Adrenal gland (tissue), 12 donors: ENCODE data around the gene CDH12. TPM values are rescaled to one million over a fixed set of nuclear protein-coding genes. Genes with fewer than 3 reads are reported as not detected.

Experiments
- DNase-seq, 7 donors: peaks; one replicate each; pipeline ENCODE4 v3.0.0-alpha.2; 2019 to 2020
- H3K27ac ChIP-seq, 5 donors: fragments of 200-600 bp; sonication (generic) in 4 of 5; 1 replicate in 3 of 5; 2 replicates in 2 of 5; pipeline versions ENCODE4 v1.5.1 to v1.8.0; 2016 to 2020; ENCODE audit warnings: mild to moderate bottlenecking in 1 of 5
- H3K27me3 ChIP-seq: fragments of 200-600 bp; 2 replicates; pipeline ENCODE4 v1.8.0; 2021
- H3K36me3 ChIP-seq, 2 donors: fragments of 200-600 bp; replicated peaks in 1 of 2; 1 replicate in 1 of 2; 2 replicates in 1 of 2; pipeline versions ENCODE4 v1.5.1 to v1.8.0; 2018 to 2022
- H3K4me1 ChIP-seq, 2 donors: fragments of 200-600 bp; replicated peaks in 1 of 2; 1 replicate in 1 of 2; 2 replicates in 1 of 2; pipeline versions ENCODE4 v1.5.1 to v1.8.0; 2018 to 2021
- H3K4me3 ChIP-seq, 4 donors: fragments of 200-600 bp; sonication (generic) in 3 of 4; one replicate each; pipeline ENCODE4 v1.5.1; 2016 to 2018
- H3K9me3 ChIP-seq, 3 donors: fragments of 200-600 bp; sonication (generic) in 1 of 3; replicated peaks in 1 of 3; 1 replicate in 2 of 3; 2 replicates in 1 of 3; pipeline versions ENCODE4 v1.5.1 to v1.8.0; 2016 to 2021
- POLR2A ChIP-seq, 2 donors: fragments of 450-650 bp; IDR thresholded peaks; one replicate each; pipeline ENCODE4 v1.6.1; 2017; ENCODE audit warnings: antibody characterized with exemption in 2 of 2, mild to moderate bottlenecking in 2 of 2, moderate library complexity in 1 of 2
- WGBS, 4 donors: extraction: QIAGEN DNeasy Blood & Tissue Kit in 2 of 4; methylation state at CpG; one replicate each; pipeline versions ENCODE4 v1.1.5 to v1.1.7; 2013 to 2017; 5-methylcytosine and 5-hydroxymethylcytosine counted together
- intact Hi-C, 2 donors: fragments of 100-400 bp; cut with DNase I; formaldehyde crosslinking; loops; one replicate each; pipeline versions ENCODE4 v1.14.1 to v1.15.0; 2022 to 2023
- polyA plus RNA-seq, 3 donors: library from polyadenylated mRNA; stranded (reverse); fragments of 200-250 nt in 2 of 3; fragments of 350-450 nt in 1 of 3; fragmentation: Illumina TruSeq in 1 of 3; extraction: RNeasy Lipid Tissue Mini Kit (QIAGEN cat#74804) in 1 of 3; gene quantifications; one replicate each; pipeline ENCODE4 v1.2.3, GENCODE V29; 2013 to 2014
- total RNA-seq, 9 donors: library from RNA; depleted of rRNA in 4 of 9; stranded (reverse); fragments of >200 nt in 4 of 9; fragments of 120-200 nt in 1 of 9; fragmentation: NEBNext Ultra II Directional in 1 of 9; extraction: Animal tissue kit (Norgen Biotek cat#: 25700) in 1 of 9; gene quantifications; one replicate each; pipeline versions ENCODE4 v1.1.0 to v1.2.4, GENCODE V29; 2013 to 2023
- TF ChIP-seq, protein P1 (sequence below), 6 experiments: fragments of 450-650 bp in 4 of 6; fragments of 200-600 bp in 2 of 6; sonication (generic) in 1 of 6; IDR thresholded peaks; 1 replicate in 5 of 6; 2 replicates in 1 of 6; pipeline versions ENCODE4 v1.5.1 to v1.8.0; 2016 to 2021; ENCODE audit warnings: antibody characterized with exemption in 6 of 6, mild to moderate bottlenecking in 2 of 6, moderate library complexity in 1 of 6
- donor health status: healthy with polysubstance abuse.
- donor health status: Bipolar disorder and iron deficiency.
- donor health status: DM: yes; HTN: yes; CAD: no.
- donor health status: DM: no; HTN: no; CAD: no.
- donor health status: DM: no; HTN: no; CAD: no.
- donor health status: DM: yes; HTN: yes; CAD: no.

The CDH12 gene
- total and polyA plus RNA-seq, 12 donors: 0.80 to 16.5 (median 7.8) TPM

DNA sequence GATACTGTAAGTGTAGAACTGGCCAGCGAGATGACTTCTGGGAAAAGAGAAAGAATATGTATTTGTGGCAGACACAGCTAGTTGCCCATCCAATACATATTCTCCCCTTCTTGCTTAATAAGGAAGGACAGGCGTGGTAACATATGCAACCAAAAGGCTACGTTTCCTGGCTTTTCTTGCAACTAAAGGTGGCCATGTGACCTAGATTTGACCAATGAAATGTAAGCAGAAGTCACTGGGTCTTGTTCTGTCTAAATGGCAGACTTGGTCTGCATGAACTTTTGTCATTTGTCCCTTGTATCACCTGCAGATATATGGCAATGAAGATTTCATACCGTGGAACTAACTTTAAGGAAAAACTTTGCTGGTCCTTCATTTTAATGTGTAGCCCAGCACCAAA, 183.8 kb downstream of the CDH12 start:
- H3K27ac ChIP-seq: no peak overlapping the region
- no peaks in the 10 kb centered on the region for H3K36me3 ChIP-seq
- DNase-seq: no peak
- TF ChIP-seq, protein P1, sequence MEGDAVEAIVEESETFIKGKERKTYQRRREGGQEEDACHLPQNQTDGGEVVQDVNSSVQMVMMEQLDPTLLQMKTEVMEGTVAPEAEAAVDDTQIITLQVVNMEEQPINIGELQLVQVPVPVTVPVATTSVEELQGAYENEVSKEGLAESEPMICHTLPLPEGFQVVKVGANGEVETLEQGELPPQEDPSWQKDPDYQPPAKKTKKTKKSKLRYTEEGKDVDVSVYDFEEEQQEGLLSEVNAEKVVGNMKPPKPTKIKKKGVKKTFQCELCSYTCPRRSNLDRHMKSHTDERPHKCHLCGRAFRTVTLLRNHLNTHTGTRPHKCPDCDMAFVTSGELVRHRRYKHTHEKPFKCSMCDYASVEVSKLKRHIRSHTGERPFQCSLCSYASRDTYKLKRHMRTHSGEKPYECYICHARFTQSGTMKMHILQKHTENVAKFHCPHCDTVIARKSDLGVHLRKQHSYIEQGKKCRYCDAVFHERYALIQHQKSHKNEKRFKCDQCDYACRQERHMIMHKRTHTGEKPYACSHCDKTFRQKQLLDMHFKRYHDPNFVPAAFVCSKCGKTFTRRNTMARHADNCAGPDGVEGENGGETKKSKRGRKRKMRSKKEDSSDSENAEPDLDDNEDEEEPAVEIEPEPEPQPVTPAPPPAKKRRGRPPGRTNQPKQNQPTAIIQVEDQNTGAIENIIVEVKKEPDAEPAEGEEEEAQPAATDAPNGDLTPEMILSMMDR (IDR thresholded peaks at IDR 0.05): no peak
- intact Hi-C loops: no loop called here
- 62 to 71% (median 66%) methylated on average over 4 of the region's 4 CpGs for WGBS, 4 donors
- H3K27me3 ChIP-seq: no peaks in the 10 kb centered on the region
- no peak overlapping the region for H3K4me3 ChIP-seq
- no peaks in the 10 kb centered on the region for H3K4me1 ChIP-seq
- H3K9me3 ChIP-seq: no peaks in the 10 kb centered on the region

DNA sequence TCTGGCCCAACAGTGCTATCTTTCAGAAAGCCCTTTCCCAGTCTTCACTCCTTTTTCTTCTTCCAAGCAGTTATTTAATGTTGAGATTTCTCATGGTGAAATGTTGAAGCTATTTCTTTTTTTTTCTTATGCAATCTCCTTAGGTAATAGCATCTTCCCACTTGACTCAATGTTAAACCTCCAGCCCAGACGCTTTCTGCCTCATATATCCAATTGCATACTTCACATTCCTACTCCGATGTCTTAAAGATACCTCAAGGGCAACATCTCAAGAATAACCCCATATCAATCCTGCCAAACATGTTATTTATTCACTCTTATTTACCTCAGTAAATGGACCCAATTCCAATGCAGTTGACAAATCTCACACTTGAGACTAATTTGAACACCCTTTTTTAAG, 187.3 kb downstream of the CDH12 start:
- 72 to 76% (median 73%) methylated on average over 2 of the region's 2 CpGs for WGBS, 4 donors
- no peaks in the 10 kb centered on the region for H3K4me1 ChIP-seq
- TF ChIP-seq POLR2A (IDR thresholded peaks at IDR 0.05): no peak
- TF ChIP-seq, protein P1 (IDR thresholded peaks at IDR 0.05): no peak

DNA sequence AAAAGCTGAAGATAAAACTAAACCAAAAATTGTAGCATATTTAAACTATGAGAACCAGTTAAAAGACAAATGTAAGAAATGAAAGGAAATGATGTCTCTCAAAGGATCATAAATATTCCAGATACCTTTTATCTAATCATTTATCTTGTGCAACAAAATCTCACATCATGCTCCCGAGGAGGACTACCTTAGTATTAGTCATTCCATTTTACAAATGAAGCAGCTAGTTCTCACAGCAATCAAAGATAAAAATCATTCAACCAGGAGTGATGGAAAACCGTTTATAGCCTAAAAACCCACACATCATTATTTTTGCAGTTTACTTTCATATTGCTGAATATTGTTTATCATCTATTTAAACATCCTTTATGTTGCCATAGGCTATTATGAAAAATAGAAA, 190.0 kb downstream of the CDH12 start:
- no peak for TF ChIP-seq POLR2A (IDR thresholded peaks at IDR 0.05)
- TF ChIP-seq, protein P1 (IDR thresholded peaks at IDR 0.05): no peak
- 22 to 33% (median 27%) methylated on average over 2 of the region's 2 CpGs for WGBS, 4 donors
- Histone ChIP-seq H3K9me3 (no peaks in the 10 kb centered on the region), H3K27me3 (no peaks in the 10 kb centered on the region), H3K4me1 (no peaks in the 10 kb centered on the region), H3K36me3 (no peaks in the 10 kb centered on the region), H3K4me3 (no peak overlapping the region), H3K27ac (no peak overlapping the region)
- intact Hi-C loops: no loop called here
- DNase-seq: no peak

More for the DNA sequence above, 187.3 kb downstream of the CDH12 start:
- H3K36me3 ChIP-seq: no peaks in the 10 kb centered on the region
- no peak overlapping the region for H3K27ac ChIP-seq
- DNase-seq: no peak
- intact Hi-C loops: no loop called here
- H3K9me3 ChIP-seq: no peaks in the 10 kb centered on the region
- H3K27me3 ChIP-seq: no peaks in the 10 kb centered on the region
- H3K4me3 ChIP-seq: no peak overlapping the region

- Histone ChIP-seq H3K27me3 (no peaks in the 10 kb centered on the region), H3K9me3 (no peaks in the 10 kb centered on the region), H3K27ac (no peak overlapping the region), H3K36me3 (no peaks in the 10 kb centered on the region), H3K4me1 (no peaks in the 10 kb centered on the region), H3K4me3 (no peak overlapping the region)
- DNase-seq: no peak
- 52 to 64% (median 54%) methylated on average over 3 of the region's 3 CpGs for whole genome bisulfite sequencing, 4 donors
- intact Hi-C loops: no loop called here
- TF ChIP-seq POLR2A (IDR thresholded peaks at IDR 0.05): no peak
- TF ChIP-seq, protein P1 (IDR thresholded peaks at IDR 0.05): no peak
Measured at GRCh38 chr5:22662391-22662790, 190.8 kb downstream of the CDH12 start.
